Stimulated activated CD8-positive, alpha-beta memory T cell treated with anti-CD3 and anti-CD28 coated beads, Interleukin-4, amount 100 ng/mL, for 48 hours (primary cell): Measurements from ENCODE around the gene CGB7.
A peak's percentile ranks its signal among the peaks of the same experiment; 100 is the strongest.

ENCODE experiments used
- DNase-seq: peaks from one replicate; pipeline ENCODE4 v3.0.0-alpha.2; 2020

CGB7 gene

DNA sequence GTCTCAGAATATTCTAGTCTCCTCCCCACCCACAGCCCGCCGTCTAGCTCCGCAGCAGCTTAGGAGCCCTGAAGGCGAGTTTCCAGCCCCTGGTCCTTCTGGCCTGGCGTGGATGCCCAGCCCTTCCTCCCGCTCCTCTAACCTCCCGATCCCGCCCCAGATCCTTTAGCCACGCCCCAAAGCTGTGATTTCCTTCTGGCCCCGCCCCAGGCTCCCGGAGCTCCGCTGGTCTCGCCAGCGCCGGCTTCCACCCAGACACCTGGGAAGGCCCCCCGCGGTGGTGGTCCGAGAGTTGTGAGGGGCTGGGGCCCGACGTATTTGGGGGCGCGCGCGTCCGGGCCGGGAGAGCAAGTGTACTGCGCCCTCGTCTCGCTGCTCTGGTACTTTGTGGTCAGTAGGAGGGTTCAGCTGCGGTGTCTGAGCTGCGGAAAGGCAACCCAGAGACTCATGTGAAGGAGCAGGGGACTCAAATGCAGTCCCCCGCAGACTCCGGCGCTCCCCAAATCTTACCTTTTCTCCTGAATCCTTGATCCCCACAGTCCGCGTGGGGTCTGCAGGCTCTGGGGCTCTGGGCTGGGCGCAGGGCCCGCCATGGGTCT, at the start of gene CGB7:
Gene CGB7, minus strand, starts transcription at position 114 of the 599 bp plus-strand sequence. CDS start 2,374 bp downstream, outside the sequence.
- DNase-seq: peak; percentile 74

DNA sequence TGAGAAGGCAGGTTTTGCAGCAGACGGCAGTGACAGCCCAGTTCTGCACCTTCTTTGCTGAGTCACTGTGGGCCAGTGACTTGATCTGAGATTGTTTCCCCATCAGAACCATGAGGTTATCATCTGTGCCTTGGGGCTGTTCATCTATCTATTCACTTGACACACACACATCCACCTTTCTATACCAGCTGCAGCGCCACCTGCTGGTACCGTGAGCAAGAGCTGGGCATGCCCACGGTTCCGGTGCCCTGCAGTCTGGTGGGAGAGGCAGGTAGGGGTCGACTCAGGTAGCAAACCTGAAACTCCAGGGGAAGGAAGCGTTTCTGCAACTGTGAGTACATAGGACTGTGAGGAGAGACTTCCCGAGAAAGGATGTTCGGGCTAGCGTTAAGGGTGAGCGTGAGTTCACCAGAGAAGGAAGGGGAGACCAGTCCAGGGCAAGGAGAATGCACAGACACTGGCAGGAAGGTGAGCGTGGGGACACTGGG, 49.1 kb upstream of the CGB7 start:
- DNase-seq: peak; percentile 82

DNA sequence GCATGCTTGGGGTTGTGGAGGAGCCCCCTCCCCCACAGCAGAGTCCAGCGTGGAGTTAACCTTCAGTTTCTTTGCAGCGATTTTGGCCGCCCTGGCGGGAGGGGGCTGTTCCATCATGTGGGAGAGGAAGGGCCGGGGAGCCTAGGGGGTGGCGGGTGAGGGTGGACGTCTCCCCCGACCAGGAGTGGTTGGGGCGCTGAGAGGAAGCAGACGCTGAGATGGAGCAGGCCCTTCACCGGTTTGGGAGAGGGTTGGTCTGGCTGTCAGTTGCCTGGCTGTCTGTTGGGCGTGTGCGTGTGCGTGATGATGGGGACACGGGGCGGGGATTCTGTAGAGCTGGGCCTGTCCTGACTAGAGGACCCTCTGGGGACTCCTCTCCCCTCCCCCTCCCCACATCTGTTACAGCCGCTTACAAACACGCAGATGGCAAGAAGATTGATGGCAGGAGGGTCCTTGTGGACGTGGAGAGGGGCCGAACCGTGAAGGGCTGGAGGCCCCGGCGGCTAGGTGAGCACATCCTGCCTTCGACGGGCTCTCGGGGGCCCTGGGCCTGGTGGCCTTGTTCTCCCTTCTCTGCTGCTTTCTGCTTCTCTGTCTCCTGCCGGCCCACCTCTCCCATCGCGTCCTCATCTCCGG, 46.8 kb upstream of the CGB7 start:
- no peak for DNase-seq

DNA sequence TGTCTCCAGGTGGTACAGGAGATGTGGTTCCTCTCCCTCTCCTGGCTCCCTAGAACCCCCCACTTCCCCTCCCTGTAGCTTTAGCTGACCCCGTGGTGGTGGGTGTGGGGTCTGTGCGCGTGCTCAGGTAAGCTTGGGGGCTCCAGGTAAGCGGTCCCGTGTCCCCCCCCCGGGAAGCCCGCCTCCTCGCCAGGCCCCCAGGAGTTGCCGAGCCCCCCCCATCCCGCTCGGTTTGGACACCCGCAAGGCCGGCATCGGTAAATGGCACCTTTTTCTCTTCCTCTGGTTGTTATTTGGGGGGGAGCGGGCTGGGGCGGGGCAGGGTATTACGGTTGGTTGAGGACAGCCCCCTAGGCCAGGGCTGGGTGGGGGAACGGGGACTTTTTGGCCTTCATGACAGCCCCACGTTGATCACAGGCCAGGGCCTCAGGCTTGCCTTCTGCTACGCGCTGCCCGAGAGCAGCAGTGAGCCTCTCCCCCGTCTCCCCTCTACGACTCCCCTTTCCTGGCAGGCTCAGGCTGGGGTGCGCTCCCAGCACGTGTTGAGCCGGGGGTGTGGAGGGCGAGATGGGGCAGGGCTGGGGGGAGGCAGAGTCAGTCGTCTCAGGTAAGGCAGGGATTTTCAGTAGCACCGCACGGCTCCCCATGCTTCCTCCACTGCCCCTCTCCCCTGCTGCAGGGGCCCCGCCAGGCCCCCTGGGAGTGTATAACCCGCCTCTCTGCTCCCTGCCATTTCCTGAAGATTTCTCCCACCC, 46.0 kb upstream of the CGB7 start:
- DNase-seq: no peak

DNA sequence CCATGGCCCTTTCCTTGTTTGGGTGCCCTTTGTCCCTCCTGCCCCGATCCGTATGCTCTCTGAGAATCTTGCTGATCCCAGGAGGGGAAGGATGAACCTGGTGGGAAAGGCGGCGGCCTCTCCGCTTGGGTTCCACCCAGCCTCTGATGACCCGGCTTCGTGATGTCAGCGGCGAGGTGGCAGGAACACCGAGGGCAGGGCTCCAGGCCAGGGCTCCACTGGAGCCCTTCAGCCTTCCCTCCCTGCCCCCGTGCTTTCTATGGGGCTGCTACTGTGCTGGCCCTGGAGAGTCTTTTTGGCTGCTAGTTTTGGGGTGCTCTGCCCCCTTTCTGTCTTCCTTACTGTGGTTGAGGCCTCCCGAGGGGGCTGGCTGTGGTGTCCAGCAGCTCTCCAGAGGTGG, 44.8 kb upstream of the CGB7 start:
- DNase-seq: no peak

DNA sequence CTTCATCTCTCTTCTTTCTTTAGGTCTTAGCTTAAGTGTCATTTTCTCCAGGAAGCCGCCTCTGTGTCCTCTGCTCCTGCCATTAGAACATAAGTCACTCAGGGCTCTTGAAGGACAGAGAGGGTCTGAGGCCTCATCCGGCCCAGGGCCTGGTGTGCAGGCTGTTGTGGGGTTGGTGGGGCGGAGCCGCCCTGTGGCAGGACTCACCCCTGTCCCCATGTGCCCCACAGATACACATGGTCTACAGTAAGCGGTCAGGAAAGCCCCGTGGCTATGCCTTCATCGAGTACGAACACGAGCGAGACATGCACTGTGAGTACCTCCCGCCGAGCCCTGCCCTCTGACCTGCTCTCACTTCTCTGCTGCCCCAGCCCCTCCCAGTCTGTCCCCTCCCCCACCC, 43.6 kb upstream of the CGB7 start:
- DNase-seq: no peak

DNA sequence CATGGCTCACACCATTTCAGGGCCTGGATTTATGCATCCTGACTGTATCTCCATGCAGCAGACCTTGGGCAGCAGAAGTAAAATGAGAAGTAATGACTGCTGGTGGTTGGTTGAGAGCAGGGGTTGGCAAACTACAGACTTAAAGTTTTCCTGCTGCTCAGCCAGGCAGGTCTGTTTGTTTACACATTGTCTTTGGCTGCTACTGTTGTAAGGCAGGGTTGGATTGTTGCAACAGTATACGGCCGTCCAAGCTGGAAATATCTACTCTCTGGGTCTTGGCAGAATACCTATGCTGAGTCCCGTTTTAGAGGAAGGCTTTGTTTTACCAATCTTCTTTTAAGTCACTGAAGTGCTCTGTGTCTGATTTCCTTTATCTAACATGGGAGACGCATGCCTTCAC, 41.2 kb upstream of the CGB7 start:
- DNase-seq: no peak

DNA sequence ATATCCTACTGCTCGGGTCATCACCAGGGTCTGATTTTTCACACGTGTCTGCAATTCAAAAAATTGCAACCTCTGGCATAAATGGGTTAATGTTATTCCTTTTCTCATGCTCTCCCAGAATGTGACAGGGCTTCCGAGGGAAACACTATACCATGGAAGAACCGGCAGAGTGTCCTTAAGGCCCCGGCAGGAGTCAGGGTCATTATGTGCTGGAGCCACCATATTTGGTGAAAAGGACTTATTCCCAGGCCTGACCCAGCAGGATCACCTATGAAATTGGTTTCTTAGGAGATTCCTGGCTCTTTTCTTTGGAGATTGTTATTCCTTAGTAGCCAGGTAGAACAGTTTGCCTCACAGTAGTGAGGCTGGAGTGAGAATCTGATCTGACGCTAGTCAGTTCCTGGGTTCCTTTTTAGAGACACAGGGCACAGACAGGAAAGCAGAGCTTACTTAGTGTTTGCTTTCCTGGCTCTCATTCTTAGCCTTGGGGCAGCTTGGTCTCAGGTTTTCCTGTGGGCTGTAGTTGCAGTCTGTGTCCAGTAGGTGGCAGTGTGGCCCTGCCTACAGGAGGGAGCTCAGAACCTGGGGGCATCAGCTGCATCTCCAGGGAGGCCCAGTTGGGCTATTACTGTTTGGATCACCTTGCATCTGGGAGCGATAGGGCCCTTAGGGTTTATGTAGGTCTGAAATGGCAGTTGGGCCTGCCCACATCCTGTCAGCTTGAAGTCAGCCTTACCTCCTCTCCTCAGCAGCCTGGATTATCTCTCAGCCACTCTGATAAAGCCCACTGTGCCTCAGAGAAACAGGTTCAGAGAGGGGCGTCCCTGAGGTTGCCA, 40.1 kb upstream of the CGB7 start:
- DNase-seq: peak; percentile 80

DNA sequence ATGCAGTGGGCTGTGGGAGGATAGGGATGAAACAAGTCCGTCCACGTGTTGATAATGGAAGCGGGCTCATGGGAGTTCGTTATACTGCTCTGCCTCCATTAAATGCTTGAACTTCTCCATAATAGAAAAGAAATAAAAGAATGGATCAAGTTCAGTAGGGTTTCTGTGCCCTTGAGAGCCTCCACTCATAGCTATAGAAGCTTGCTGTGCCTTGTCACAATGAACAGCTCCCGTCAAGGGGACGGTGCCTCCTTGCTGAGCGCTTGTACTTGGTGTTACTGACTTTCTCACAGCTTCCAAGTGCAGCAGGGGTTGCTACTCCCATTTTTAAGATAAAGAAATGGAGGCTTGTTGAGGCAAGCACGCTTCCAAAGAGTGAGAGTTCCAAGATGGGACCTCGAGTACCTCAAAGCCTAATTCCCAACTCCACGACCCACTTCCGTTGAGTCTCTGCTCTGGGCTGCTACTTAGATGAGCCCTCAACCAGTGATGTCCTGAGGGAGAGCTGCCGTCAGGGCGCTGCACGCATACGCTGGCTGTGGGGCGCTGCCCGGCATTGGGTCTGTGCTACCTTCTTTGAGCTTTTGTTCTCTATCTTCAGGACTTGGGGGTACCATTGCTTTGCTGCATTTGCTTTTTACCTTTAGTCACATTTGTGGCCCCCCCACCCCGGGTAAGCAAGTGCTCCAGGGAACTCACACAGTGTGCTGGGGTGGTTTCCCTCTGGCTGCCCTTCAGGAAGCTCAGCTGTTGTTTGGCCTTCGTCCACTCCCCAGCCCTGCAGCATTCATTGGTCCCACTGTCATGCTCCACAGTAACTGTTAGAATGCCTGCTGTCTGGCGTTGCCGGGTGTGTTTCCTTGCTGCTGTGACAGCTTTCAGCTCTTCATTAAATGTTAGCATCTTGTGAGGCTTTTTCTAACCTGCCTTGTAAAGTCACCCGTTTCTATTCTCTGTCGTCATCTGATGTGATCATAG, 37.2 kb upstream of the CGB7 start:
- no peak for DNase-seq

DNA sequence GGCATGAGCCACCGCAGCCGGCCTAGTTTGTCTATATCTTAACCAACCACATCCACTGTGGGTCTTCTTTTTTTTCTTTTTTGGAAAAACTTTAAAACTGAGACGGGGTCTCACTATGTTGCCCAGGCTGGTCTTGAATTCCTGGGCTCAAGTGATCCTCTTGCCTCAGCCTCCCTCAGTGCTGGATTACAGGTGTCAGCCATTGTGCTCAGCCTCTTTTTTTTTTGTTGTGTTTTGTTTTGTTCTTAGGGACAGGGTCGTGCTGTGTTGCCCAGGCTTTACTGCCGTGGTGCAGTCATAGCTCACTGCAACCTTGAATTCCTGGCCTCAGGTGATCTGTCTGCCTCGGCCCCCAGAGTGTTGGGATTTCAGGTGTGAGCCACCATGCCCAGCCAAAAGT, 35.1 kb upstream of the CGB7 start:
- DNase-seq: no peak

DNA sequence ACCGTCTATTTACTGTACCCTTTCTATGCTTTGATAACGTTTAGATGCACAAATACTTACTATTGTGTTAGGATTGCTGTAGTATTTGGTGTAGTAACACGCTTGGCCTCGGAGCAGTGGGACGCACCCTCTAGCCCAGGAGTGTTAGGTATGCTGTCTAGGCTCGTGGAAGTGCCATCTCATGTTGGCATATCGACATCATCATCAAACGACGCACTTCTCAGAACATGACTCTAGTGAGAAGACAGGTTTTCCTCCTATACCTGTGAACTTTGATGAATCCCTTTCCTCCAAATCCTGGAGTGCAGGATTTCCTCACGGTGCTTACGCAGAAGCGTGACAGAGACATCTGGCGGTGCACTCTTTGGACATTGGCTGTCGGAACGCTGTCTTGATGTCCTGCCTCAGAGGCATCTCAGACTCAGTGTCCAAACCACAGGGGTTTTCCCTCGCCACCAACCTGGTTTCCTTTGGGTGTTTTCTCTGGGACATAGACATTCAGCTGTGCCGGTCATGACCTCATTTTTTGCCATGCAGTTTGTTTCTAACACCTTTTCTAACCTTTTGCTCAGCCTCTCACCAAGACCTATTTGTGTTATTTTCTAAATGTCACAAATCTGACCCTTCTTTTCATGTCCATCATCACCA, 34.0 kb upstream of the CGB7 start:
- DNase-seq: no peak

DNA sequence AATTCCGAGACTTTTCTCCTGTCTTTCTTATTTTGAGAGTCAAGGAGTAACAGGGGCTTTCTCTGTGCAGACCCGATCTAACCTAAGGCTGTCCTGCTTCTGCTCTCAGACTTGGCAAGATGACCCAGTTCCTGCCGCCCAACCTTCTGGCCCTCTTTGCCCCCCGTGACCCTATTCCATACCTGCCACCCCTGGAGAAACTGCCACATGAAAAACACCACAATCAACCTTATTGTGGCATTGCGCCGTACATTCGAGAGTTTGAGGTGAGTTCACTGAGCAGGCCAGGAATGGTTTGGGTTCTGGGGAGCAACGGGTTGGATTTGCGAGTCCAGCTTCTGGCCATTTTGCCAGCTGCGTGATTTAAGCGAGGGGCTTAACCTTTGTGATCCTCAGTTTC, 28.7 kb upstream of the CGB7 start:
- DNase-seq: no peak

DNA sequence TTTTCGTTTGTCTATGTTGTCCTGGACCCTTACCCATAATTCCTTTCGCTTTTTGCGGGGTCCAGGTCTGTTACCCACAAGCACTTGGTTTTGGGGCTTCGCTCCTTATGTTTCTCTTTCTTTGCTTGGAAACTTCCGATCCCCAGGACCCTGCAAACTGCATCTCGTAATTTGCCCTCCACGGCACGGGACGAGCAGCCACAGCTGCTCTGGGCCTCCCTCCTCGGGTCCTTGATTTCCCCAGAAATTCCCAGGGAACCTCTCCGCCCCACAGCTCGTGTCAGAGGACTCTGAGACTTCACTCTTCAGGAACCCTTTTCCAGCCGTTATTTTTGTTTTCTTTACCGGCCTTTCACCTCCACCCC, 28.3 kb upstream of the CGB7 start:
- DNase-seq: no peak

DNA sequence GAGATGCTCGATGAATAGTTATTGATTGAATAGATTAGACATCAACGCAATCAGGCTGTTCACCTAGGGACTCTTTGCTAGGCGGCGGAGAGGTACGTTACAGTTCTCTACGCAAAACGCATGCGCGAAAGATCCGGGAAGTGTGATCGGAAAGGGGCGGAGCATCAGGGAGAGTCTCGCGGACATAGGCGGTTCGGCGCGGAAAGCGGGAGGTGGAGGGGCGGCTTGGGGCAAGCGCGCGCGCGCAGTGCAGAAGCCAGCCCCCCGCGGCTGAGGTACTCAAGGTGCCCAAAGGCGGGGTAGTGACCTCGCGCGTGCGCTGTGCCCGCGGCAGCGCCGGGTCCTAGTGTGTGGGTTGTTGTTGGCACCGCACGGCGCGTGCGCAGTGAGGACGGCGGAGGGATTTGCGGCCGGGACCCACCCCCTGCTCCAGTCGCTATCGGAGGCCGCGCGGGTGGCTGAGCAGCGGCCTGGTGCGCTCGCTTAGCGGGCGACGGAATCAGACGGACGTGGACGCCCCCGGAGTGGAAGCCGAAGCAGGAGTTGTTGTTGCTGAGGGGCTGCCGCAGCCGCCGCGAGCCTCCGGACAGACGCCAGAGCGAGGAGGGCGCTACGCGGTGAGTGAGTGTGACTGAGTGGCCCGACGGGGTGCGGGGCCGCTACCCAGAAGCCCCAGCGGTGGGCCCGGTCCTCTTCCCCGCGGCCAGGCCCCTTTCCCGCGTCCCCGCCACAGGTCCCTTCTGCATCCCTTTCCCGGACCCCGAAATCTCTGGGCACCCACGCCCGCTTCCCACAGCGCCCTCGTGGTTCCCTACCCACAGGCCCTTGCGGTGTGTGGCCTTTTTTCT, 27.7 kb upstream of the CGB7 start, which contains the start of gene SNRNP70:
Gene SNRNP70, plus strand, starts transcription at position 432 of the 848 bp plus-strand sequence. CDS start 964 bp downstream, outside the sequence.
- DNase-seq: peak; percentile 99

DNA sequence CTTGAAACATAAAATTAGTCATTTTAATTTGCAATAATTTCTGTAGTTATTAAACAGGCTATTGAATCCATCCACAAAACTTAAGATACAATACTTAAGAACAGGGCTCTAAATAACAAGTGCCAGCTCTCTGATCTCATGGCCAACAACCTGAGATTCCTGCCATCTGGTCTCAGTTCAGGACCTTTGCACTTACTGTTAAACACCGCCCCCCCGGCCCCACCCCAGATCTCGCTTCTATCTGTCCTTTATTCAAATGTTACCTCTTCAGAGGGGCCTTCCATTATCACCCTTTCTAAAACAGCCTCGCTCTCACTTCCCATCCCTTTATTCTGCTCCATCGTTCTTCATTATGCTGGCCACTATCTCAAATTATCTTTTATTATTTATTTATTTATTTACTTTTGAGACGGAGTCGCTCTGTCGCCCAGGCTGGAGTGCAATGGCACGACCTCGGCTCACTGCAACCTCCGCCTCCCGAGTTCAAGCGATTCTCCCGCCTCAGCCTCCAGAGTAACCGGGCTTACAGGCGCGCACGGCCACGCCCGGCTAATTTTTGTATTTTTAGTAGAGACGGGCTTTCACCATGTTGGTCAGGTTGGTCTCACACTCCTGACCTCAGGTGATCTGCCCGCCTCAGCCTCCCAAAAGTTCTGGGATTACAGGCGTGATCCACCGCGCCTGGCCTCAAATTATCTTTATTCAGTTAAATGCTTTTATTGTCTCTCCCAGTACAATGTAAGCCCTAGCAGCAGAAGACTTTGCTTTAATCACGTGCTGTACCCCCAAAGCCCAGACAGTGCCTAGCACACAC, 26.9 kb upstream of the CGB7 start:
- DNase-seq: no peak

DNA sequence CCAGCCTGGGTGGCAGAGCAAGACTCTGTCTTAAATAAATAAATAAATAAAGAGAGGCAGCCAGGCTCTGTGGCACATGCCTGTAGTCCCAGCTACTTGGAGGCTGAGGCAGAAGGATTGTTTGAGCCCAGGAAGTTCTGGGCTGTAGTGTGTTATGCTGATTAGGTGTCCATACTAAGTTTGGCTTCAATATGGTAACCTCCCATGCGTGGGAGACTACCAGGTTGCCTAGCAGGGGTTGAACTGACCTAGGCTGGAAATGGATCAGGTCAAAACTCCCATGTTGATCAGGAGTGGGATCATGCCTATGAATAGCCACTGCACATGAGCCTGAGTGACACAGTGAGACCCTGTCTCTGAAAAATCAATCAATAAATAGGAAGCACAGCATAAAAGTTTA, 23.7 kb upstream of the CGB7 start:
- DNase-seq: no peak

DNA sequence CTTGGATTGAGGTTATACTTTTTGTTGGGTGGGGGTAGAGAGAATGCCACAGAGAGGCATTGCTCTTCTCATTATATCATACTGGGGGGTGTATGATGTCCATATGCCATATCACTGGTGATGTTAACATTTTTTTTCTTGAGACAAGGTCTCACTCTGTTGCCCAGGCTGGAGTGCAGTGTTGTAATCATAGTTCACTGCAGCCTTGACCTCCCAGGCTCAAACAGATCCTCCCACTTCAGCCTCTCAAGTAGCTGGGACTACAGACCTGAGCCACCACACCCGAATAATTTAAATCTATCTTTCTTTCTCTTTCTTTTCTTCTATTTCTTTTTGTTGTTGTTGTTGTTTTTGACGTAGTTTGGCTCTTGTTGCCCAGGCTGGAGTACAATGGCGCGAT, 22.8 kb upstream of the CGB7 start:
- no peak for DNase-seq

DNA sequence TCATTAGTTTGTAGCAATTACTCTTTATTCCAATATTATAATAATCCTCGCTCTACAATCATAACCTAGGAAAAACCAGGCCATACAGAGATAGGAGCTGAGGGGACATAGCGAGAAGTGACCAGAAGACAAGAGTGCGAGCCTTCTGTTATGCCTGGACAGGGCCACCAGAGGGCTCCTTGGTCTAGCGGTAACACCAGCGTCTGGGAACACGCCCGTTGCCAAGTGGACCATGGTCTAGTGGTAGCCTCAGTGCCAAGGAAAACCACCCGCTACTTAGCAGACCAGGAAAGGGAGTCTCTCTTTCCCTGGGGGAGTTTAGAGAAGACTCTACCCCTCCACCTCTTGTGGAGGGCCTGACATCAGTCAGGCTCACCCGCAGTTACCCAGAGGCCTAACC, 17.3 kb upstream of the CGB7 start:
- DNase-seq: peak; percentile 53
